Endothelial cell of umbilical vein (primary cell): Measurements from ENCODE around the gene RANBP1.

Source experiments
- EZH2 ChIP-seq: IDR thresholded peaks from 2 replicates; pipeline ENCODE4 v1.6.1; 2012; ENCODE audit warnings: borderline replicate concordance, low read depth, mild to moderate bottlenecking, moderate library complexity, low read length, inconsistent platforms; ENCODE audit not compliant: severe bottlenecking
- JUN ChIP-seq: IDR thresholded peaks from 2 replicates; pipeline ENCODE4 v1.6.1; 2011; ENCODE audit warnings: borderline replicate concordance, low read depth; ENCODE audit not compliant: insufficient read length, insufficient read depth
- MYC ChIP-seq: IDR thresholded peaks from one replicate; pipeline ENCODE4 v1.6.1; 2011; ENCODE audit warnings: mild to moderate bottlenecking, low read depth, low read length
- POLR2A ChIP-seq: IDR thresholded peaks from 2 replicates; pipeline ENCODE4 v1.6.1; 2012; ENCODE audit warnings: low read depth, mild to moderate bottlenecking, control low read depth, low read length
- POLR2AphosphoS5 ChIP-seq: IDR thresholded peaks from 2 replicates; pipeline ENCODE4 v1.6.1; 2012; ENCODE audit warnings: low read depth, mild to moderate bottlenecking, control low read depth, low read length, moderate library complexity; ENCODE audit not compliant: insufficient read depth
- TF ChIP-seq, protein P1 (sequence below), 2 donors: IDR thresholded peaks; 1 replicate in 1 of 2; 2 replicates in 1 of 2; pipeline ENCODE4 v1.5.1; 2011; ENCODE audit warnings: low read length in 2 of 2, mild to moderate bottlenecking in 2 of 2, moderate library complexity in 2 of 2, control low read depth in 1 of 2, inconsistent platforms in 1 of 2, low read depth in 1 of 2; ENCODE audit not compliant: insufficient read depth in 1 of 2; ENCODE audit errors: extremely low read depth in 1 of 2
- TF ChIP-seq, protein P2 (sequence below): IDR thresholded peaks from 2 replicates; pipeline ENCODE4 v1.6.1; 2011; ENCODE audit not compliant: insufficient read depth, insufficient read length

DNA sequence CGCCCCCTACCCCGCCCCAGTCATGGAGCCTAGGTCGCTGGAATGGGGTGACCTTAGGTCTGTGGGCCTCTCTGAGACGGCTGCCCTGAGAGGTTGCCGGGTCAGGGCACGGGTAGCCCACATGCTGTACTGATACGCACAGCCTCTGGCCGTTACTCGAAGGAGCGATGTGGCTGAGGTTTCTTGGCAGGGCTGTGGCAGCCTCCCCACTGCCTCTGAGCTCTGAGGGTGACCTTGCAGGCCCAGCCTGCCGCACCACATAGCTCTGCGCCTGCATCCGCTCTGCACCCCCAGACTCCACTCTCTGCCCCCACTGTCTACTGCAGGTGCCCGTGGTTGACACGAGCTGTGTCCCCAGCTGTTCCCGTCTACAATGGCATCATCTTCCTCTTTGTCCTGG, 23.0 kb downstream of the RANBP1 start:
- TF ChIP-seq, protein P1, sequence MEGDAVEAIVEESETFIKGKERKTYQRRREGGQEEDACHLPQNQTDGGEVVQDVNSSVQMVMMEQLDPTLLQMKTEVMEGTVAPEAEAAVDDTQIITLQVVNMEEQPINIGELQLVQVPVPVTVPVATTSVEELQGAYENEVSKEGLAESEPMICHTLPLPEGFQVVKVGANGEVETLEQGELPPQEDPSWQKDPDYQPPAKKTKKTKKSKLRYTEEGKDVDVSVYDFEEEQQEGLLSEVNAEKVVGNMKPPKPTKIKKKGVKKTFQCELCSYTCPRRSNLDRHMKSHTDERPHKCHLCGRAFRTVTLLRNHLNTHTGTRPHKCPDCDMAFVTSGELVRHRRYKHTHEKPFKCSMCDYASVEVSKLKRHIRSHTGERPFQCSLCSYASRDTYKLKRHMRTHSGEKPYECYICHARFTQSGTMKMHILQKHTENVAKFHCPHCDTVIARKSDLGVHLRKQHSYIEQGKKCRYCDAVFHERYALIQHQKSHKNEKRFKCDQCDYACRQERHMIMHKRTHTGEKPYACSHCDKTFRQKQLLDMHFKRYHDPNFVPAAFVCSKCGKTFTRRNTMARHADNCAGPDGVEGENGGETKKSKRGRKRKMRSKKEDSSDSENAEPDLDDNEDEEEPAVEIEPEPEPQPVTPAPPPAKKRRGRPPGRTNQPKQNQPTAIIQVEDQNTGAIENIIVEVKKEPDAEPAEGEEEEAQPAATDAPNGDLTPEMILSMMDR (IDR thresholded peaks at IDR 0.05; ENCODE audit: extremely low read depth in 1 of 2, insufficient read depth in 1 of 2, low read depth in 1 of 2, low read length in 2 of 2), result no peak
- TF ChIP-seq EZH2, result no peak
- TF ChIP-seq, protein P2, sequence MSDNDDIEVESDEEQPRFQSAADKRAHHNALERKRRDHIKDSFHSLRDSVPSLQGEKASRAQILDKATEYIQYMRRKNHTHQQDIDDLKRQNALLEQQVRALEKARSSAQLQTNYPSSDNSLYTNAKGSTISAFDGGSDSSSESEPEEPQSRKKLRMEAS, result no peak
- no peak for TF ChIP-seq POLR2A
- no peak for TF ChIP-seq MYC
- TF ChIP-seq JUN, result no peak
- no peak for TF ChIP-seq POLR2AphosphoS5
